Progenitor cell of endocrine pancreas (in vitro differentiated cells): Measurements from ENCODE around the gene IREB2. TPM values are rescaled to one million over a fixed set of nuclear protein-coding genes. Genes with fewer than 3 reads are reported as not detected.
"Not testable (repeated sequence)": the region's sequence is repeated elsewhere in the genome, so short reads cannot be mapped to it uniquely, and the experiment has no call there.

ENCODE experiments used
- DNase-seq: peaks from one replicate; pipeline ENCODE4 v3.0.0; 2021; ENCODE audit warnings: low spot score; ENCODE audit not compliant: unreplicated experiment
- H3K27ac Mint-ChIP-seq: 2 replicates; pipeline ENCODE4 v1.8.0; 2021; ENCODE audit warnings: mild to moderate bottlenecking, moderate library complexity, mixed read lengths
- H3K27me3 Mint-ChIP-seq: 2 replicates; pipeline ENCODE4 v1.8.0; 2021; ENCODE audit warnings: mixed read lengths
- H3K36me3 Mint-ChIP-seq: 2 replicates; pipeline ENCODE4 v1.8.0; 2022; ENCODE audit warnings: mixed read lengths; ENCODE audit not compliant: insufficient read depth
- H3K4me1 Mint-ChIP-seq: 2 replicates; pipeline ENCODE4 v1.8.0; 2021; ENCODE audit warnings: low read depth, mixed read lengths
- H3K4me3 Mint-ChIP-seq: 2 replicates; pipeline ENCODE4 v1.8.0; 2021; ENCODE audit warnings: low read depth, mild to moderate bottlenecking, moderate library complexity, mixed read lengths
- H3K9me3 Mint-ChIP-seq: 2 replicates; pipeline ENCODE4 v1.8.0; 2021; ENCODE audit warnings: low read depth, mixed read lengths
- CTCF ChIP-seq: fragments of 200-600 bp; sonication (generic); IDR thresholded peaks from one replicate; pipeline ENCODE4 v1.5.0; 2021; ENCODE audit warnings: antibody characterized with exemption, mild to moderate bottlenecking; ENCODE audit not compliant: unreplicated experiment
- total RNA-seq: library from RNA; stranded (reverse); gene quantifications from 2 replicates; pipeline ENCODE4 v1.2.1, GENCODE V29; 2021

IREB2 gene
- total RNA-seq, 1 donor from 2014 or later: 95.3 TPM

- H3K4me3 Mint-ChIP-seq: no peak overlapping the region
- no peaks in the 10 kb centered on the region for H3K36me3 Mint-ChIP-seq
- H3K27me3 Mint-ChIP-seq: peaks cover 33% of the 10 kb centered on the region
- no peaks in the 10 kb centered on the region for H3K9me3 Mint-ChIP-seq
- H3K27ac Mint-ChIP-seq: no peak overlapping the region
- H3K4me1 Mint-ChIP-seq: peaks cover 13% of the 10 kb centered on the region
- DNase-seq: no peak
- TF ChIP-seq CTCF: no peak
Observed at GRCh38 chr15:78398076-78398825, 39.8 kb upstream of the IREB2 start.

- H3K27ac Mint-ChIP-seq: no peak overlapping the region
- no peaks in the 10 kb centered on the region for H3K36me3 Mint-ChIP-seq
Observed at GRCh38 chr15:78399091-78399490, 38.9 kb upstream of the IREB2 start.

GRCh38 chr15:78402061-78402610 lies 35.9 kb upstream of the IREB2 start:
- Mint-ChIP-seq H3K36me3 (no peaks in the 10 kb centered on the region), H3K4me3 (no peak overlapping the region), H3K27me3 (peaks cover 15% of the 10 kb centered on the region), H3K27ac (no peak overlapping the region), H3K4me1 (peaks cover 9% of the 10 kb centered on the region), H3K9me3 (no peaks in the 10 kb centered on the region)
- no peak for TF ChIP-seq CTCF
- no peak for DNase-seq

More at GRCh38 chr15:78399091-78399490, 38.9 kb upstream of the IREB2 start:
- no peak for DNase-seq
- no peak overlapping the region for H3K4me3 Mint-ChIP-seq
- H3K9me3 Mint-ChIP-seq: no peaks in the 10 kb centered on the region
- peaks cover 33% of the 10 kb centered on the region for H3K27me3 Mint-ChIP-seq
- peaks cover 13% of the 10 kb centered on the region for H3K4me1 Mint-ChIP-seq
- TF ChIP-seq CTCF: no peak

- no peak overlapping the region for H3K4me3 Mint-ChIP-seq
- TF ChIP-seq CTCF: no peak
- no peak overlapping the region for H3K27ac Mint-ChIP-seq
- H3K9me3 Mint-ChIP-seq: no peaks in the 10 kb centered on the region
- peaks cover 19% of the 10 kb centered on the region for H3K27me3 Mint-ChIP-seq
- peaks cover 9% of the 10 kb centered on the region for H3K4me1 Mint-ChIP-seq
- no peaks in the 10 kb centered on the region for H3K36me3 Mint-ChIP-seq
- no peak for DNase-seq
Observed at GRCh38 chr15:78404125-78404524, 33.9 kb upstream of the IREB2 start.

- not testable (repeated sequence) for DNase-seq, H3K4me3 Mint-ChIP-seq, H3K27ac Mint-ChIP-seq, H3K9me3 Mint-ChIP-seq, H3K36me3 Mint-ChIP-seq, H3K4me1 Mint-ChIP-seq
- peaks cover 17% of the 10 kb centered on the region for H3K27me3 Mint-ChIP-seq
Observed at GRCh38 chr15:78404796-78405195, 33.2 kb upstream of the IREB2 start.

- Mint-ChIP-seq H3K36me3 (no peaks in the 10 kb centered on the region), H3K4me1 (peaks cover 9% of the 10 kb centered on the region), H3K27ac (no peak overlapping the region), H3K9me3 (no peaks in the 10 kb centered on the region), H3K27me3 (peaks cover 17% of the 10 kb centered on the region), H3K4me3 (no peak overlapping the region)
- TF ChIP-seq CTCF: no peak
- DNase-seq: no peak
Observed at GRCh38 chr15:78405336-78405924, 32.6 kb upstream of the IREB2 start.
